ENCODE results near the gene EEIG2.

DNA sequence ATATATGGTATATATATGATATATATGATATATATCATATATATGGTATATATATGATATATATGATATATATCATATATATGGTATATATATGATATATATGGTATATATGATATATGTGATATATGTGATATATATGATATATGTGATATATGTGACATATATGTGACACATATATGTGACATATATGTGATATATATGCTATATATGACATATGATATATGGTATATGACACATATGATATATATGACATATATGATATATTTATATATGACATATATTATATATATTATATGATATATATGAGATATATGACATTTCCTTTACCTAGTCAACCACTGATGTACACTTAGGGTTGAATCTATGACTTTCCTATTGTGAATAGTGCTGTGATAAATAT is 36.1 kb upstream of the EEIG2 start:
- TF ChIP-seq, protein P1, sequence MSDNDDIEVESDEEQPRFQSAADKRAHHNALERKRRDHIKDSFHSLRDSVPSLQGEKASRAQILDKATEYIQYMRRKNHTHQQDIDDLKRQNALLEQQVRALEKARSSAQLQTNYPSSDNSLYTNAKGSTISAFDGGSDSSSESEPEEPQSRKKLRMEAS (IDR thresholded peaks at IDR 0.05; ENCODE audit: insufficient read depth, insufficient read length): no peak
- TF ChIP-seq, protein P2, sequence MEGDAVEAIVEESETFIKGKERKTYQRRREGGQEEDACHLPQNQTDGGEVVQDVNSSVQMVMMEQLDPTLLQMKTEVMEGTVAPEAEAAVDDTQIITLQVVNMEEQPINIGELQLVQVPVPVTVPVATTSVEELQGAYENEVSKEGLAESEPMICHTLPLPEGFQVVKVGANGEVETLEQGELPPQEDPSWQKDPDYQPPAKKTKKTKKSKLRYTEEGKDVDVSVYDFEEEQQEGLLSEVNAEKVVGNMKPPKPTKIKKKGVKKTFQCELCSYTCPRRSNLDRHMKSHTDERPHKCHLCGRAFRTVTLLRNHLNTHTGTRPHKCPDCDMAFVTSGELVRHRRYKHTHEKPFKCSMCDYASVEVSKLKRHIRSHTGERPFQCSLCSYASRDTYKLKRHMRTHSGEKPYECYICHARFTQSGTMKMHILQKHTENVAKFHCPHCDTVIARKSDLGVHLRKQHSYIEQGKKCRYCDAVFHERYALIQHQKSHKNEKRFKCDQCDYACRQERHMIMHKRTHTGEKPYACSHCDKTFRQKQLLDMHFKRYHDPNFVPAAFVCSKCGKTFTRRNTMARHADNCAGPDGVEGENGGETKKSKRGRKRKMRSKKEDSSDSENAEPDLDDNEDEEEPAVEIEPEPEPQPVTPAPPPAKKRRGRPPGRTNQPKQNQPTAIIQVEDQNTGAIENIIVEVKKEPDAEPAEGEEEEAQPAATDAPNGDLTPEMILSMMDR (IDR thresholded peaks at IDR 0.05; ENCODE audit: extremely low read depth in 1 of 2, insufficient read depth in 1 of 2, low read depth in 1 of 2, low read length in 2 of 2): no peak
- TF ChIP-seq POLR2AphosphoS5 (IDR thresholded peaks at IDR 0.05; ENCODE audit: insufficient read depth, low read depth, low read length) (no peak), JUN (IDR thresholded peaks at IDR 0.05; ENCODE audit: borderline replicate concordance, insufficient read depth, insufficient read length, low read depth) (no peak), POLR2A (IDR thresholded peaks at IDR 0.05; ENCODE audit: low read depth, low read length) (no peak), GATA2 (IDR thresholded peaks at IDR 0.05; ENCODE audit: insufficient read depth, insufficient read length, low read depth, low read length) (no peak), EZH2 (IDR thresholded peaks at IDR 0.05; ENCODE audit: borderline replicate concordance, low read depth, low read length, severe bottlenecking) (no peak), FOS (IDR thresholded peaks at IDR 0.05; ENCODE audit: borderline replicate concordance, insufficient read depth, low read length) (no peak), MYC (IDR thresholded peaks at IDR 0.05; ENCODE audit: low read depth, low read length) (no peak)

Measured in endothelial cell of umbilical vein (primary cell).